IPS-18c (cell line): ENCODE measurements around the gene TGM5.

Source experiments
- H3K4me3 ChIP-seq: 2 replicates; pipeline ENCODE4 v1.7.0; 2013; ENCODE audit warnings: low read depth, mild to moderate bottlenecking, low read length, moderate library complexity; ENCODE audit not compliant: insufficient read depth
- H3K9me3 ChIP-seq: one replicate; pipeline ENCODE4 v1.6.1; 2013; ENCODE audit warnings: mild to moderate bottlenecking, low read length, moderate library complexity; ENCODE audit not compliant: control insufficient read depth, insufficient read depth

The TGM5 gene

DNA sequence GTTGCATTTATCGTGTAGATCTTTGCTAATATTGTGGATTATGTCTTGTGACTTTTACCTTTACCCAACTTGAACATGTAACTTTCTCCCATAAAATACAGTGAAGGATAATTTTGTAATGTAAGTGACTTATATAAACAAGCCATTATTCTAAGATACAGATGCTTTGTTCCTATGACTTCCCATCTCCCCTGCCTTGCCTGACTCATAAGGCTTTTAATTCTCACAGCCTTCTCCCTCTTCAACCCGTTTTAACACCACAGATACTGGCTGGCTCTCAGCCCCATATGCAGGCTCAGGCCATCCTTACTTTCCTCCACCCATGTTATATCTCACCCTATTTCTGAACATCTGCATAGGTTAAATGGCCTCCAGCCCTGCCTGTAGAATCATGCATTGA is 77.4 kb downstream of the TGM5 start:
- no peaks in the 10 kb centered on the region for H3K9me3 ChIP-seq
- H3K4me3 ChIP-seq = no peak overlapping the region

DNA sequence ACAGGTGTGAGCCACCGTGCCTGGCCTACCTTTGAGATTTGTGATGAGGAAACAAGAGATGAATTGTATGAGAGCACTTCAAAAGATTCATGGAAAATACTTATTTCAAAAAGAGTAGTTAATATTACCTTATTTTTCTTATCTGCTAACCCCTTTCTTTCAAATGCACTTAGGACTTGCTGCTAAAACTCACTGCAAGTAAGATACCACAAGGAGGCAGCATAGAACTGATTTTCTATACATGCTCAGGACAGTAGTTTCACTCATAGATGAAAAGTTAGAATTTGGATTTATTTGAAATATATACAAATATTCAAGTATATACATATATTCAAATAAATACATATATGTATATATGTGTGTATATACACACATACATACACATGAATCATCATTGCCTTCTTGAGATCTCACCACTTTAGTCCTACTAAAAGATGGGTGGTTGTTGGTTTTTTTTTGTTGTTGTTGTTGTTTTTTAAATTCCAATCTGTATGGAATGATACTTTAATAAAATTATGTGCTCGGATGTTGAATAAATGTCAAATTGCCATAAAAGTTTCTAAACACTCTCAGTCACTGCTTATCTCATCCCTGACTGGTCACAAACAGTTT is 79.1 kb downstream of the TGM5 start:
- Histone ChIP-seq H3K4me3 (no peak overlapping the region), H3K9me3 (no peaks in the 10 kb centered on the region)

DNA sequence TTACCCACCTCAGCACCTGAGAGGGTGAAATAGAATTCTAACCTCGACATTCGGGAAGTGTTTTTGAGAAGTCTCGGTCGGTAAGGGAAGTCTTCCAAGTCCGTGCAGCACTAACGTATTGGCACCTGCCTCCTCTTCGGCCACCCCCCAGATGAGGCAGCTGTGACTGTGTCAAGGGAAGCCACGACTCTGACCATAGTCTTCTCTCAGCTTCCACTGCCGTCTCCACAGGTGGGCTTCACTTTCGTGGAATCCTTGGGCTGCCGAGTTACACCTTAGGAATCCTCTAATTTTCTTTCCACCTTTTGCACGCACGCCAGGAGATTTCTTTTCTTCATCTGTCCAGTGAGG is 80.8 kb downstream of the TGM5 start:
- Histone ChIP-seq H3K4me3 (peak overlapping the region; percentile 85), H3K9me3 (no peaks in the 10 kb centered on the region)

DNA sequence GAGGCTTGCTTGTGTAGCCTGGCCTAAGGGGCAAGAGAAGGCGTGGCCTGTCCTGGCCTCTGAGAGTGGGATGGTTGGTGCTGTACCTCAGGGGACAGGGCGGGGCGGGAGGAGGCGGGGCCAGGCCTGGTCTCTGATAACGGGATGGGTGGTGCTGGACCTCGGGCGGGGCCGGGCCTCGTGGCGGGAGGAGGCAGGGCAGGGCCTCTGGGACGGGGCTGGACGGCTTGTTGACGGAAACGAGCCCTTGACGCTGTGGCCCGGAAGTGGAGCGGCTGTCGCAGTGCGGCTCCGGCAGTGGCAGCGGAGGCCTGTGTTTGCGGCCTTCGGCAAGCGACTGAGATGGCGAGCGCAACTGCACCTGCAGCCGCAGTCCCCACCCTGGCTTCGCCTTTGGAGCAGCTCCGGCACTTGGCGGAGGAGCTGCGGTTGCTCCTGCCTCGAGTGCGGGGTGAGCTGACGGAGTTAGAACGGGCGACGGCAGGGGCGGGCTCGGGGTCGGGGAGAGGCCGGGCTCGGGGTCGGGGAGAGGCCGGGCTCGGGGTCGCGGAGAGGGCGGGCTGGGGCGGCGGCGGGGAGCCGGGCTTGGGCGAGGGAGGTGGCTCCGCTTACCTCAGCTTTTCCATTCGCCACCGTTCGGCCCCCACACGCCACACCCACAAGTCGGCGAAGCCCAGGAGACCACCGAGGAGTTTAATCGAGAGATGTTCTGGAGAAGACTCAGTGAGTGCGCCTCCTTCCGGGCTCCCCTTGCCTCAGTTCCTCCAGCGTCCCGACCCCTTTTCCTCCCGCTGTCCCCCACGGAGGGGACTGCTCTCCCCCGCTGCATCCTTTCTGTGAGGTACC is 81.3 kb downstream of the TGM5 start, which contains the start of gene CCNDBP1:
Gene CCNDBP1, plus strand, starts transcription at position 247 of the 846 bp plus-strand sequence. Its CDS starts 96 bp downstream, at position 343.
- no peaks in the 10 kb centered on the region for H3K9me3 ChIP-seq
- H3K4me3 ChIP-seq = peak within 1 kb of the TSS; percentile 85

DNA sequence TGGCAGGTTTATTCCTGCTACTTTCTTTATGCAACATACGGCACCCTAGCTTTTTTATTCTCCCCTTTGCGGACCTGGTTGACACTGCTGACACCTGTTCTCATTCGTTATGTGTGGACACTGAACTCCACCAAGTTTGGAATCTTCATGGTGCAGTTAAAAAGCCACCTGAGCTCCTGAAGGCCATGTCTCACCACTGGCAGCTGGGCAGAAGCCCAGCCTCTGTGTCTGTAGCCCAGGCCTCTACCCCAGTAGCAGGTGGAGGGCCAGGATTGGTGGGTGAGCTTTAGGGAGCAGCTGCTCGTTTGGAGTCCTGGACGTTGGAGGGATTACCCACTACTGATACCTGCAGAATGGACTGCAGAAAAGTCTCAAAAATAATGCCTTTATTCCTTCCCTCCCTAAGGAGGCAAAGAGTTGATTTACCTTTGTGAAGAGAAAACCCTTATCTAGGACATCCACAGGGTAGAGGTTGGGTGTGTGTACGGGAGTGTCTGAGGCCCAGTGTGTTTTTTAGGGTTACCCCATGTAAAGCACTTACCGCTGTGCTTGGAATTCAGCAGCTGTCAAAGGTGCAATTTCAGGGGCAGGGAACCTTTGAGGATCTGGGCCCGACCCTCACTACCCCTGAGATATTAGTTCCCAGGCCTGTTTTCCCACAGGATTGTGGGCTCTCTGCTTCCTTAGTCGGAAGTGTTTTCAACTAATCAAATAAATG is 82.2 kb downstream of the TGM5 start:
- Histone ChIP-seq H3K9me3 (no peaks in the 10 kb centered on the region), H3K4me3 (peak overlapping the region; percentile 85; the same call in 1 of the 2 replicates)

DNA sequence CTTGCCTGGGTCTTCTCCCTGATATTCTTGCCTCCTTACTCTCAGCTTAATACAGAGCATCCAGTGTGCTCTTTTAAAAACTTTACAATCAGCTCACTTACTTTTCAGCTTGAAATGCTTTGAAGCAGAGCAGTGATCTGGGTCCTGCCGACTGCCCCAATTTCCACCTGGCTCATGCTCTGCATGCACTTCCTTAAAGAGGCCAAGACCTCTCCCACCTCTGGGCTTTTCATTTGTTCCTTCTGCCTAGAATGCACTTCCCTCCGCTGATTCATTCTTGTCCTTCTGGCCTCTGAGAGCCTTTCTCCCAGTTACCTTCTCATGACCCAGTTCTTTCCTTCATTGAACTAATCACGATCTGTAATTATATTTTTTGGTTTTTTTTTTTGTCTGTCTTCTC is 83.5 kb downstream of the TGM5 start:
- no peaks in the 10 kb centered on the region for H3K9me3 ChIP-seq
- H3K4me3 ChIP-seq = no peak overlapping the region
